Measurements from ENCODE around the gene HUS1.
"Not testable (repeated sequence)": the region's sequence is repeated elsewhere in the genome, so short reads cannot be mapped to it uniquely, and the experiment has no call there.

The HUS1 gene

GRCh38 chr7:47916514-47916913 lies 62.9 kb downstream of the HUS1 start:
- DNase-seq, result not testable (repeated sequence)

GRCh38 chr7:47915616-47915976 lies 63.8 kb downstream of the HUS1 start:
- no peak for DNase-seq

- DNase-seq, result no peak
Observed at GRCh38 chr7:47914717-47915615, 64.4 kb downstream of the HUS1 start.
